Activated naive CD4-positive, alpha-beta T cell treated with anti-CD3 and anti-CD28 coated beads, Interleukin-2, amount 50 U/mL, for 24 hours (primary cell): ENCODE results near the gene PDE8B.

Experiments
- H3K27ac Mint-ChIP-seq: one replicate; pipeline ENCODE4 v1.8.0; 2021; ENCODE audit warnings: mild to moderate bottlenecking, mixed read lengths
- H3K27me3 Mint-ChIP-seq: one replicate; pipeline ENCODE4 v1.8.0; 2021; ENCODE audit warnings: mixed read lengths
- H3K36me3 Mint-ChIP-seq: one replicate; pipeline ENCODE4 v1.8.0; 2021; ENCODE audit warnings: mixed read lengths
- H3K4me1 Mint-ChIP-seq: one replicate; pipeline ENCODE4 v1.8.0; 2021; ENCODE audit warnings: mixed read lengths
- H3K4me3 Mint-ChIP-seq: one replicate; pipeline ENCODE4 v1.8.0; 2021; ENCODE audit warnings: mild to moderate bottlenecking, mixed read lengths
- H3K9me3 Mint-ChIP-seq: one replicate; pipeline ENCODE4 v1.8.0; 2021; ENCODE audit warnings: mixed read lengths

Gene PDE8B

DNA sequence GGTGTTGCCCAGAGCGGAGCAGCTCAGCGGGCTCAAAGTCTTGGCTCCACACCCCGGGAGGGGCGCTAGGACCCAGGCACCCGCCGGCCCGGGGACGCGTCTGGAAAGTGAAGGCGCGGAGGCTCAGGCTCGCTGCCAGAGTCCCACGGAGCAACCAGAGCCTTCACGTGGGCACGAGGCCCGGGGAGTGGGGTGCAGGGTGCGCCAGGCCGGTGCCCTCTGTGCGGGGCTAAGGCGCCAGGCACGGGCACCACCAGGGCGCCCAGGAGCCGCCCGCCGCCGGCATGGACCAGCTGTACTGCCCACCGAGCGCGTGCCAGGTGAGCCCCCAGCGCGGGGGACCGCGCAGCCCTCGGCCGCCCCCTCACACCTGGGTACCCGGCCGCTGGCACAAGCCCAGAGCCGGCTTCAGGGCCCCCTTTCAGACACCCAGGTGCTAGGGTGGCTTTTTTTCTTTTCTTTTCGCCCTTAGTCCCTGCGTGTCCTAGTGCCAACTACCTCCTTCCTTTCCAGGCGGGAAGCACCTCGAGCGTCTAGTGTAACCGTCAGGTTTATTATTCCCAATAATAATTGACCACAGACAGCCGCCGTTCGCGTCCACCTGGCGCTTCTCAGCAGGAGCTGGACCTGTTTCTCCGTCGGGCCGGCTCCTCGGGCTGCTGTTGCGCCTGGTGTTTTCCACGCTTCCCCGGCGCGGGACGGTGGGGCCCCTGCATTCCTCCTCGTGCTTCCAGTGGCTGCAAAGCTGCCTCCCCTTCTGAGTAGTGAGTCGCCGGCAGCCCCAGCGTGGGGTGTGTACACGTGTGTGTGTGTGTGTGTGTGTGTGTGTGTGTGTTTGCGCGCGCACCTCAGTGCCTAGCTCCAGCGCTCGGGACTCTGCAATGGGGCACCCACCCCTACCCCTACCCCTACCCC lies 30.1 kb upstream of the PDE8B start:
- Mint-ChIP-seq H3K36me3 (no peaks in the 10 kb centered on the region), H3K27ac (no peak overlapping the region), H3K4me3 (no peak overlapping the region), H3K9me3 (no peaks in the 10 kb centered on the region), H3K27me3 (peaks cover 21% of the 10 kb centered on the region), H3K4me1 (no peaks in the 10 kb centered on the region)

DNA sequence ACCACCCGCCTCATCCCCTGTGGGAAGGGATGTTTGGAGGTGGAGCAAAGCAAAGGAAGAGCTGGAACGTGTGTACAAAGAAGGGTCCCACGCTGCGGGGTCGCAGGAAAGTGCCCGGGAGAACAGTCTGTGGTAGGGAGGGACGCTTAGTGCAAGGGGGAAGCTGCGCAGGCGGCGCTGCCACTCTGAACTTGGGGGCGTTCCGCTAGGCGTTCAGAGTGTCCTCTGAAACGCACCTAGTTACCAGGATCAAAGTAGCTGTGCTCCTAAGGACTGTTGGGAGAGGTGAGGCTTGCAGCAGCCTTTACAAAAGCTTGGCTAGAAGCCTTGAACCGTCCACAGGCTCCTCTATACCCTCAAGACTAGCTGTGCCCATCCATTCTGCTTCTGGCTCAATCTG lies 29.3 kb upstream of the PDE8B start:
- Mint-ChIP-seq H3K4me3 (no peak overlapping the region), H3K36me3 (no peaks in the 10 kb centered on the region), H3K27me3 (peaks cover 21% of the 10 kb centered on the region), H3K4me1 (no peaks in the 10 kb centered on the region), H3K9me3 (no peaks in the 10 kb centered on the region), H3K27ac (no peak overlapping the region)

DNA sequence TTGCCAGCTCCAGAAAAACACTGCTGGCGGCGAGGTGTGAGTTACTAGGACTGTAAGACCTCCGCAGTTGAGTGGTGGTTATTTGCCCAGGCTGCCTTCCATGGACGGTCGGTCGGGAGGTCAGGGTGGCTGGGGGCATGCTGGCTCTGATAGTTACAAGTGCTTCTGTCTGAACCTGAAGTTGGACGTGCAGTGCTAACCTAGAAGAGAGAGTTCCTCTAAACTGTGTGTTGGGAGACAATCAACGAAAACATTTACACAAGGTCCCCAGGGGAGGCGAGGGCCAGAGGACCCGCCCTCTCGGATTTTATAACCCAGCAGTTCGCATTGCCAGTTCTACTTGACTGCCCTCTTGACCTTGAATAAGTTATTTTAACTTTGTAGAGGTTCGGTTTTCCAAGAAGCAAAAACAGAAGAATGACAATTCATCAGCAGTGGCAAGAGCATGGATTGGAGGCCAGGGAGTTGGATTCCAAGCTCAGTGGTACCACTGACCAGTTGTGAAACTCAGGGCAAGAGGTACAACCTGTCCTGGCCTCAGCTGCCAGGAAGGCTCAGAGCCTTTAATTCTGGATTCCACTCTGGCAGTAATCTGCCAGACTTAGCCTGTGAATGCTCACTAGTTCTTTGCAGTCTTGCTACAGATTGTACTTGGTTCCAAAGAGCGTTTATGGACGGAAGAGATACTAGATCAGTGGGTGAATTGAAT lies 28.7 kb upstream of the PDE8B start:
- no peaks in the 10 kb centered on the region for H3K4me1 Mint-ChIP-seq
- H3K27me3 Mint-ChIP-seq, result peaks cover 21% of the 10 kb centered on the region
- H3K36me3 Mint-ChIP-seq, result no peaks in the 10 kb centered on the region
- H3K9me3 Mint-ChIP-seq, result no peaks in the 10 kb centered on the region
- no peak overlapping the region for H3K27ac Mint-ChIP-seq
- no peak overlapping the region for H3K4me3 Mint-ChIP-seq

DNA sequence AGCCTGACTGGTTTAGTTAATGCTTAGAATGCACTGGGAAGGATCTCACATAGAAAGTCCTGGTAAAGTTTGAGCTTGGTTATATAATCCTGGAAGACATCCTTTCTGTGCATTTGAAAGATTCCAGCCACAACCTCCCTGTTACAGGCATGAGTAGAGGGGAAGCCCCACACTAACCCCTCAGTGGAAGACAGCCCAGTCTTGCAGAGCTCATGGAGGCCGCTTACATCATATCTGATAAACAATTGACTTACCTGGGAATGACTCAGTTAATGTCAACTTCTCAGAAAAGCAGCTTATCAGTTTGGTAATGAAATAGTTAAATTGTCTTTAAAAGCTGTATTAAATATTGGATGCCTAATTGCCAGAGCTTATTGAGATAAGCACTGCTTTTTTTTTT lies 28.1 kb upstream of the PDE8B start:
- Mint-ChIP-seq H3K4me1 (no peaks in the 10 kb centered on the region), H3K9me3 (no peaks in the 10 kb centered on the region), H3K4me3 (no peak overlapping the region), H3K36me3 (no peaks in the 10 kb centered on the region), H3K27me3 (peaks cover 21% of the 10 kb centered on the region), H3K27ac (no peak overlapping the region)

DNA sequence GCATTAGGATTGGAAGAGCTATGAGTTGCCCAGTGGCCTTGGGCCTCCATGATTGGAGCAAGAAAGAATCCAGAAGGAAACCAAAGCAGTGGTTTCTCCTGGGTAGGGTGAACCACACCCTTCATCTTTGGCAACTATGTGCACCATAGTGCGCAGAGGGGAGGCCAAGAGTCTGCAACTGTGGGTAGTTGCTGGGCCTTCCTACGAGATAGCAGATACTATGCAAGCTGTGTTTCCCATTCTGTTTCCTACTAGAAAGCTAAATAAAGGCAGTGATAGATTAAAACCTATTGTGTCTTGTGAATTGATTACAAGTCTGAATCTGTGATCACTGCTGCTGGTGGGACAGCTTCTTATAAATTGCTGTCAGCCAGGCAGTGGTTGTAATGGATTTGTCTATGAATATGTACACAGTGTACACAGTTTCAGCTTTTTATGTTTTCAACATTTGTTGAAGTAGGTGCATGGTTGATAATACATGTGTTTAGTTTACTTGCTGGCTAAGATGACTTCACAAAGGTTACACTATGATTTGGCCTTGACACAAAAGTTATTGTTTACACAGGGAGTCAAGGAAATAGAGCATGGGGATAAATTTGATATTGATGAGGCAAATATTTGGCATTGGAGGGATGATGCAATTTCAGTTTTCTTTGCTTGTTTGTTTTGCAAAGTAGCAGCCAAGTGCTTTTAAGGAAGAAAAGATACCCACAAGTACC lies 23.7 kb upstream of the PDE8B start:
- H3K27me3 Mint-ChIP-seq, result peaks cover 8% of the 10 kb centered on the region
- no peaks in the 10 kb centered on the region for H3K9me3 Mint-ChIP-seq
- H3K27ac Mint-ChIP-seq, result no peak overlapping the region
- no peak overlapping the region for H3K4me3 Mint-ChIP-seq
- H3K4me1 Mint-ChIP-seq, result no peaks in the 10 kb centered on the region
- no peaks in the 10 kb centered on the region for H3K36me3 Mint-ChIP-seq

DNA sequence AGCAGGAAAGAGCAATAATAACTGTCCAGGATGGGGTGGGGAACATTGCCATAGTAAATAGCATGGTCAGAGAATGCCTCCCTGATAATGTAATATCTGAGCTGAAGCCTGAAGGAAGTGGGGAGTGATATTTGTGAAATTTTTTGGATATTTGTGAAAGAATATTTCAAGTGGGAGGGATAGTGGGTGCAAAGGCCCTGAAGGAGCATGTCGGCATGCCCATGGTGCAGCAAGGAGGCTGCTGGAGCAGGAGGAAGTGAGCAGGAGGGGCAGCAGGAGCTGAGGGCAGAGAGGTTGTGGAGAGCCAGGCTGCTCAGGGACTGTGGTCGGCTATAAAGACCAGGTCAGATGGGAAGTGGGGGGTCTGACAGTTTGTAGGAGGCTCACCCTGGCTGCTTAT lies 21.1 kb upstream of the PDE8B start:
- Mint-ChIP-seq H3K27me3 (no peaks in the 10 kb centered on the region), H3K4me3 (no peak overlapping the region), H3K9me3 (peaks cover 4% of the 10 kb centered on the region)

DNA sequence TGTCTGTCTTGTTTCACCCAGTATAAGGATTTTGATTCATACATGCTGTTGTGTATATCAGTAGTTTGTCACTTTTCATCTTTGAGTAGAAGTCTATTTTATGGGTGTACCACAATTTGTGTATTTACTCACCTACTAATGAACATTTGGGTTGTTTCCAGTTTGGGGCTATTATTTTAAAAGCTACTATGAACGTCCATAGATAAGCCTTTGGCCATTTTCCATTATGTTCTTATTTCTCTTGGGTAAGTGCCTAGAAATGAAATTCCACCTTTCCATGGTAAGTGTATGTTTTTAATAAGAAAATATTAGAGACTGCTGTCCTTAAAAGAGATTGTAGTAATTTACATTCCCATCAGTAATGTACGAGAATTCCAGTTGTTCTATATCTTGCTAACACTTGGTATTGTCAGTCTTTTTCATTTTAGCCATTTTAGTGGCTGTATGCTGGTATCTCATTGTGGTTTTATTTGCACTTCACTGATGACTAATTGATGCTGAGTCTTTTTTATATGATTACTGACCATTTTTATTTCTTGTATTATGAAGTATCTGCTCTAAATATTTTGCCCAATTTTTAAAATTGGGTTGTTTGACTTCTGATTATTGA lies 17.9 kb upstream of the PDE8B start:
- H3K4me3 Mint-ChIP-seq, result no peak overlapping the region
- peaks cover 4% of the 10 kb centered on the region for H3K36me3 Mint-ChIP-seq
- H3K27me3 Mint-ChIP-seq, result peaks cover 2% of the 10 kb centered on the region
- no peak overlapping the region for H3K27ac Mint-ChIP-seq
- peaks cover 15% of the 10 kb centered on the region for H3K9me3 Mint-ChIP-seq
- no peaks in the 10 kb centered on the region for H3K4me1 Mint-ChIP-seq

More for the DNA sequence above, 21.1 kb upstream of the PDE8B start:
- H3K36me3 Mint-ChIP-seq, result no peaks in the 10 kb centered on the region
- H3K27ac Mint-ChIP-seq, result no peak overlapping the region
- H3K4me1 Mint-ChIP-seq, result no peaks in the 10 kb centered on the region

DNA sequence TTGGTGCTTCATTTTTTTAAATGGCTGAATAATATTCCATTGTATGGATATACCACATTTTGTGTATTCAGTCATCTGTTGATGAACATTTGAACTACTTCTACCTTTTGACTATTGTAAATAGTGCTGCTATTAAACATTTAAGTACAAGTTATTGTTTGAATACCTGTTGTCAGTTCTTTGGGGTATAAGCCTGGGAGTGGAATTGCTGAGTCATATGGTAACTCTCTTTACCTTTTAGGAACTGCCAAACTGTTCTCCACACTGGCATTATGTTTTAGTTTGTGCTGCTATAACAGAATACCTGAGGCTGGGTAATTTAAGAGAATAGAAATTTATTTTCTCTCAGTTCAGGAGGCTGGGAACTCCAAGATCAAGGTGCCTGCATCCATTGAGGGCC lies 15.7 kb upstream of the PDE8B start:
- Mint-ChIP-seq H3K27me3 (peaks cover 4% of the 10 kb centered on the region), H3K4me3 (no peak overlapping the region), H3K4me1 (no peaks in the 10 kb centered on the region), H3K9me3 (peaks cover 19% of the 10 kb centered on the region), H3K27ac (no peak overlapping the region), H3K36me3 (peaks cover 10% of the 10 kb centered on the region)

DNA sequence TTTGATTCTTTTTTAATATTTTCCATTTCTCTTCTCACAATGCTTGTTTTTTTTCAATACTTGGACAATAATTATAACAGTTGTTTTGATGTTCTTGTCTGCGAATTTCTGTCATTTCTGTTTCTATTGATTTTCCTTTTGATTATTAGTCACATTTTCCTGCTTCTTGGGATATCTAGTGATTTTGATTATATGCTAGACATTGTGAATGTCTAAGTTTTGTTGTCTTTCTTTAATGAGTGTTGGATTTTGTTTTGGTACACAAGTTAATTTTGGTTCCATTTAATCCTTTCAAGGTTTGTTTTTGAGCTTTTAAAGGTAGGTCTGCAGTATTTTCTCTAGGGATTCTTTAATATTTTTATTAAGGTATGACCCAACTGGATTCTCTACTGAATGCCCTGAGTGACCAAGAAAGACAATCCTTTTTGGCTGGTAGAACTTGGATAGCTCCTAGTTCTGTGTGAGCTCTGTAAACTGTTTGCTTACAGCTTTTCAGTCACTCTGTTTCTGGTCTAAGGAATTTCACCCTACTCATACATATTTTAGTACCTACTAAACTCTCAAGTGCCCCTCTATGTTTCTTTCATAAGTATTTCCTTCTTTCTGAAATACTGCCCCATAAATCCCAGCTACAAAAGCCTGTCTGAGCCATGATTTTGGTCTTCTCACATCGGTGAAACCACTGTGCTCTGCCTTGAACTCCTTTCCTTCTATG lies 12.5 kb upstream of the PDE8B start:
- H3K9me3 Mint-ChIP-seq, result peaks cover 19% of the 10 kb centered on the region
- H3K27ac Mint-ChIP-seq, result no peak overlapping the region
- peaks cover 5% of the 10 kb centered on the region for H3K4me1 Mint-ChIP-seq
- H3K4me3 Mint-ChIP-seq, result no peak overlapping the region
- H3K36me3 Mint-ChIP-seq, result peaks cover 10% of the 10 kb centered on the region
- H3K27me3 Mint-ChIP-seq, result peaks cover 4% of the 10 kb centered on the region

DNA sequence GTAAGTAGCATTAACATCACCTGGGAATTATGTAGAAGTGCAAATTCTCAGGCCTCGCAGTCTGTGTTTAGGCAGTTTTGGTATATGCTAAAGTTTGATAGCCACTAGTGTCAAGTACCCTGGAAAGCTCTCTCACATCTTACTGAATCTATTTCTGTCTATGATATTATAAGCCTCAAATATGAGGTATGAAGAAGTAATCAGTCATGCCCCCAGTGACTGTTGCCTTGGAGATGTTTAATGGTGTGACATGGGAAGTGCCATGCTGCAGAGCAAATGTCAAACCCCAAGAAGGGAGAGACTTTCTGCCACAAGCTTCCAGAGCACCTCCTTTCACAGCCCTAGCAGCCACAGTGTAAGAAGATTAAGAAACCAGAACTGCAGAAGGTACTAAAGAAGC lies 9.8 kb upstream of the PDE8B start:
- Mint-ChIP-seq H3K36me3 (peaks cover 10% of the 10 kb centered on the region), H3K9me3 (peaks cover 9% of the 10 kb centered on the region), H3K4me3 (no peak overlapping the region), H3K27me3 (peaks cover 4% of the 10 kb centered on the region), H3K4me1 (peaks cover 8% of the 10 kb centered on the region), H3K27ac (no peak overlapping the region)

DNA sequence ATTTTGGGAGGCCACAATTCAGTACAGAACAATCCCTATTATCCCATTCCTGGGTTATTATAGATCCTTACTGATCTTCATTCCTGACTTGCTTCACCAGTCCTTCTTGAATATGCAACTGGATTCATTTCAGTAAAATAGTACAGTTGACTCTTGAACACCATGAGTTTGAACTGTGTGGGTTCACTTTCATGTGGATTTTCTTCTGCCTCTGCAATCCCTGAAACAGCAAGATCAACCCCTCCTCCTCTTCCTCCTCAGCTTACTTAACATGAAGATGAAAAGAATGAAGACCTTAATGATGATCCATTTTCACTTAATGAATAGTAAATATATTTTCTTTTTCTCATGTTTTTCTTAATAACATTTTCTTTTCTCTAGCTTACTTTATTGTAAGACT lies 8.3 kb upstream of the PDE8B start:
- Mint-ChIP-seq H3K4me1 (peaks cover 8% of the 10 kb centered on the region), H3K27me3 (peaks cover 4% of the 10 kb centered on the region), H3K36me3 (peaks cover 8% of the 10 kb centered on the region), H3K9me3 (peaks cover 8% of the 10 kb centered on the region), H3K27ac (no peak overlapping the region), H3K4me3 (no peak overlapping the region)

DNA sequence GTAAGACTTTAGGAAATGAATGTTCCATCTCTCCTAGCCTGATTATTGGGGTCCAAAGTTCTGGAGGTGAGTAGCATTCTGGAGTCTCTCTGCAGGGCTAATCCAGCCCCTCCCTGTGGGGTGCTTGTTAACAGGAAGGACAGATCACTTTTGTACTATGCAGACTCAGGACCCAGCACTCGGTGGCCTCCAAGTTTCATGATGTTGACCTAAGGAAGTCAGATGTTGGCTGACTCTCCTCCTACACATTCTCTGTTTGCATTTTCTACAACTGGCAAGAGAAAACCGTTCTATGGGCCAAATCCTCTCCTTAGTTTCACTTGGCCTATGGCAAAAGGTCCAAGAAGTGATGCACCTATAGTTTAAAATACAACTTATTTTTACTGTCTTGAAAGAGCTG lies 5.5 kb upstream of the PDE8B start:
- no peaks in the 10 kb centered on the region for H3K36me3 Mint-ChIP-seq
- H3K4me1 Mint-ChIP-seq, result peaks cover 12% of the 10 kb centered on the region

DNA sequence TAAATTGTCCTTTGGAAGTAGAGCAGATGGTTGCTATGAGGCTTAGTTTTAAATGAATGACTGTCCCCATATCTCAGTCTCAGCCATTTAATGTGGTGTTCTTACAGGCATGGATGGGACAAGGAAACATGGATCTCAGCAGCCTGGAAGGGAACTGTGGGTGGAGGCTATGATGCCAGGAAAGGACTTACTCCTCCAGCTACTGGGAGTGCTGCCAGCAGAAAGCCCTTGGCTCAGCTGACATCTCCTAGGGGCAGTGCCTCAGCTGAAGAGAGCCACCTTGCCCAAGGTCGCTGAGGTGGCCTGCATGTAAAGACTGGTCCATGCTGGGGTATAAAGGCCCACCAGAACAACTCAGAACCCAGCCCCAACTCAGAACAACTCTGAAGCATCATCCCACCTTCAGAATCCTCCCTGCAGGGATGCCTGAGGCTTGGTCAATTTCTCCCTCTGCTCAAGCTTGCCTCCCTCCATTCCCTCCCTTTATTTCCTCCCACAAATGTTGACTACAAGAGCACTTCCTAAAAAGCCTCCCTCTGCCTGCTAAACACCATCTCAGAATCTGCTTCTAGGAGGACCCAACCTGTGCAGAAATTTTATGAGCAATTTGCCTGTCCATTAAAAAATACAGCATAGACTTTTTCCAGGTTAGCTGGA lies 1.8 kb upstream of the PDE8B start:
- H3K4me3 Mint-ChIP-seq, result peak overlapping the region; percentile 31
- no peaks in the 10 kb centered on the region for H3K9me3 Mint-ChIP-seq
- peaks cover 14% of the 10 kb centered on the region for H3K4me1 Mint-ChIP-seq
- H3K36me3 Mint-ChIP-seq, result peaks cover under 1% of the 10 kb centered on the region
- H3K27me3 Mint-ChIP-seq, result peaks cover 36% of the 10 kb centered on the region
- H3K27ac Mint-ChIP-seq, result no peak overlapping the region

More for the DNA sequence above, 5.5 kb upstream of the PDE8B start:
- Mint-ChIP-seq H3K4me3 (no peak overlapping the region), H3K9me3 (no peaks in the 10 kb centered on the region), H3K27me3 (peaks cover 13% of the 10 kb centered on the region), H3K27ac (no peak overlapping the region)

DNA sequence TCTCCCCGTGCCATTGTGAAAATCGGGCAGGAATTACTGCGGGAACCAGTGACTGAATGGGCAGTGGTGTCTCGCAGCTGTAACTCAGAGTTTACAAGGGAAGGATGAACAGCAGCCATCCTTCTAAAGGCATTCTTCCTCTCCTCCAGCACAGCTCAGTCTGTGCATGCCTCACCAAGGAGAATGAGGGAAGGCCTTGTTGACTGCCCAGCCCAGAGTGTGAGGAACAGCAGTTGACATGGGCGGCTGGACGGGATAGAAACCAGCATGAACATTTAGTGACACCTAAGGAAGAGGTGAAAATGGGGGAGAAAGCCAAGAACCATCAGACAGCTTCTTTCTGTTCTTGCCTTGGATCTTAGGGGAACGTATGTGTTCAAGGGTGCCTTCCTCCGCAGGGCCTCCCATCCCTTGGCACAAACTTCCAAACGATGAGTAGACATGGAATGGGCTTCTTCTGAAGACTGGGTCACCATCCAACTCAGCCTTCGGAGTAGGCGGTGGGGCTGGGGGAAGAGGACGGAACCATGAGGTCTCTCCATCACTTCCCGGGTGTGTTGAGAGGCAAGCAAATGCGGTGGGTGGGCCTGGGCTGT lies 887 bp upstream of the PDE8B start:
- Mint-ChIP-seq H3K27me3 (peaks cover 45% of the 10 kb centered on the region), H3K9me3 (no peaks in the 10 kb centered on the region), H3K36me3 (peaks cover 2% of the 10 kb centered on the region), H3K4me3 (peak overlapping the region; percentile 85), H3K27ac (peak overlapping the region; percentile 77), H3K4me1 (peaks cover 14% of the 10 kb centered on the region)
